ENCODE measurements around the gene NUDT3.
"Not testable (repeated sequence)": the region's sequence is repeated elsewhere in the genome, so short reads cannot be mapped to it uniquely, and the experiment has no call there.

NUDT3 gene

DNA sequence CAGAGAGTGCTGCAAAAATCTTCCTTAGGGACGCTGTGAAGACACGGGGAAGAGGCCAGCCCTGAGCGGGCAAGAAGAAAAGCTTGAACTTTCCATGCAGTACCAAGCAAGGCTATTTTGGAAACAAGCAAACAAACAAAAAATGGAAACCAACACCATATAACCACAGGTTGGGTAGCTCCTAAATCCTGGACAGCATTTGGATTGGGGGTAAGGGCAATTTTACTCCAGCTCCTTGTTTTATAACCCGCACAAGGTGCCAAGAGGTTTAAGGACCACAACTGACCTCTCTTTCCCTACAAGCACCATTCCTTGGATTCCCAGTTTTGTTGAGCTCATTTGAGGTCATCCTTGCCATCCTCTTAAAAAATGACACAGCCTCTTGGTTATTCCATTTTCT lies 112.3 kb downstream of the NUDT3 start:
- no peak for DNase-seq

DNA sequence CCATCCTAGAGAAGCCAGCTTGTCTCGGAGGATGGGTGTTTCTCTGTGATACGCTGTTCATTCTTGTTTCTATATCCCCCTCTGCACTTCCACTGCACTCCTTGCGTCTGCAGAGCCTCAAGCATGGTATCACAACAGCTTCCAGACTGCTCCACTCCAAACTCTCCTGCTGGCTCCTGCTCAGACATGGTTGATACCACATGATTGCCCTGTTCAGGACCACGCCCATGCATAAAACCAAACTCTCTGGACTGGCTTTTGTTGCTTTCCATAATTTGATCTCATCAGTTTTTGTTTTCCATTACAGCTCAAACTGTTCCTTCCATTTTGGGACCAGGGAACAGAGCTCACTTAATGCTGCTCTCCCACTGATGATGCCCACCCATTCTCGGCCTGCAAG lies 113.6 kb downstream of the NUDT3 start:
- DNase-seq, result no peak

DNA sequence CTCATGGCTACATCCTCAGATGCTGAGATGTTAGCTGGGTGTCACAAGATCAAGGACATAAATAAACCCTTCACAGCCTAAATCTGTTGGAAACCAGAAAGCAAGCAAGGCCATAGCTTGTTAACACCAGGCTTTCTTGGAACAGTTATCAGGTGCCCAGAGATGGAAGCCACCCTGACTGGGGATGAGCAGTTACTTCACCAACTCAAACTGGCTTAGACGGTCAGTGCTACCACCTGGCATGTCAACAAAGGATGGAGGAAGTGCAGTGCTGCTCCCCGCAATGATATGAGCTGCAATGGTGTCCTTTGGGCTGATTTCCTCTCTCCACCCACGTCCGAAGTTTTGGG lies 114.7 kb downstream of the NUDT3 start:
- no peak for DNase-seq

DNA sequence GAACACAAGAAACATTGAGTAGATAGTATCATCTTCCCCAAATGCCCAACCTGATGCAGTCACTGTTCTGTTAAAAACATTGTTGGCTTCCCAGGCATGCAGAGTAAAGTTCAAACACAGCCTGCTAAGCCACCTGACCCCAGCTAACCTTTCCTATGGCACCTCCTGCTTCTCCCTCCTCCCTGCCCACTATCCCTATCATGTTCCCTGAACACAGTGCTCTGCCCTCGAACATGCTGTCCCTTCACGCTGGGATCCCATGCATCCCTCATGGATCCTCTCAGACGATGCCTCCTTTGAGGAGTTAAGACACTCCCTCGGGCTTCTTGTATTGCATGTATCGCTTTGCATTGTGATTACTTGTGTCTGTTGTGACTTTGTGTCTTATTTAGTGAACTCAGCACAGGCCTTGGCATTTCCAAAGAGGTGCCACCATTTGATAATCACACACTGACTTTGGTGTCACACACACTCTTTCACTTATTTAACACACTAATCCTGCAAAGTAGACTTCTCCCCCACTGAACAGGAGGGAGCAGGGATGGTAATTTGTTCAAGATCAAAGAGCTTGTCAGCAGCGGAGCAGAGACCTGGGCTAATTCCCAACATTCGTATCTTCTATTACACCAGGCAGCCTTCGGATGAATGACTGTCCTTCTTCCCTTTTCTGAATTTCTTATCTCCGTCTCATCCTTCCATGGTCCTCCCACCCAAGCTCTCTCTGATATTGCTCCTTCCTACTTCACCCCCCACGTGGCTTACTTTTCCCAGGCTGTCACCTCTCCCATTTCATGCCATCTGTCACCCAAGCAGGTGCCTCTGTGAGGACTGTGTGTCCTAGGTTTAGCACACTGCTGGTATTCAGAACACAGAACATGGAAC lies 115.3 kb downstream of the NUDT3 start:
- DNase-seq, result no peak

DNA sequence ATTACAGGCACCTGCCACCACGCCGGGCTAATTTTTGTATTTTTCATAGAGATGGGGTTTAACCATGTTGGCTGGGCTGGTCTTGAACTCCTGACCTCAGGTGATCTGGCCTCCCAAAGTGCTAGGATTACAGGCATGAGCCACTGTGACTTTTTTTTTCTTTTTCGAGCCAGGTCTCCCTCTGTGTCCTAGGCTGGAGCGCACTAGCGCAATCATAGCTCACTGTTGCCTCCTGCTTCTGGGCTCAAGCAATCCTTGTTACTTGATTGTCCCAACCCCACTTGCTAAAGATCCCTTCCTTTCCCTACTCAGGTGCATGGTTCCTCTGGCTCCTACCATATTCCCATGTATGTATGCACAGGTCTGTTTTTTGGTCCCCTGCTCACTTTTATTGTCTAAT lies 116.3 kb downstream of the NUDT3 start:
- DNase-seq, result no peak

DNA sequence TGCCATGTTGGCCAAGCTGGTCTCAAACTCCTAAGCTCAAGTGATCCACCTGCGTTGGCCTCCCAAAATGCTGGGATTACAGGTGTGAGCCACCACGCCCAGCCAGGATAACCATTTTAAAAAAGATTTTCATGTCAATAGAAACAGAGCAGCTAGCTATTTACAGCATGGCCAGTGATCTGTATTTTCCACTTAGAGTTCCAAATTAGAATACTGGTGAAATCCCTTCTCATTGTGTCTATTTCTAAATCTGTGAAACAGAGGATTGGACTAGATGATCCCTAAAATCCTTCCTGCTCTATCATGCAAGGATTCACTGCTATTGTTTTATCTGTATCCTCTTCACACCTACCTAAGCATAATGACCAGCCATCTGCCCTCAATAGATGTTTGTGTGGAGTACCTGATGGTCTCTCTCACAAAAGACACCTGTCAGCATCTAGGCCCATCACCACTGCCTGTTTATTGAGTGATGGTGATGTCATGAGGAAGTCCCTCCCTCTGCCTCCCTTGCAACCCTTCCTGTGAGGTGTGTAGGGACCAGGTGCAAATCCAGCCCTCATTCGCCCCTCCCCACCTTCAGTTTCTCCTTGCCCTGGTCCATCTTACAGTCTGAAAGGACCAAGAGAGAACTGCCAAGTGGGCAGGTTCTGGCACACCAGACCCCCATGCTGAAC lies 117.2 kb downstream of the NUDT3 start:
- DNase-seq, result no peak

DNA sequence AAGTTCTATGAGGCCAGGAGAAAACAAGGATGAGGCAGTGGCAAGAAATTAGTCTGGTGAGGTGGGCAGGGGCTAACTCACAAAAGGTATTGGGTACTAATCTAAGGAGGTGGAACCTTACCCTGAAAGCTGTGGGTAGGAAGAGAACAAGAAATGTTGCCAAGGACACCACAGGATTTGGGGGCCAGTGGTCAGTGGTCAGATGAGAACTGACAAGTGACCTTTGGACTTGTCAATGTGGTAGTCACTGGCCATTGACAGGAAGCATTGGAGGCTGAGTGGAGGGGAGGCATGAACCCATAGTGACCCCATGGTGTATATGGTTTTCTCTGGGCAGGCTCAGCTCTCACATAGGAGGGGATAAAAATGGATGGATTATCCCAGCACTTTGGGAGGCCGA lies 118.3 kb downstream of the NUDT3 start:
- no peak for DNase-seq

DNA sequence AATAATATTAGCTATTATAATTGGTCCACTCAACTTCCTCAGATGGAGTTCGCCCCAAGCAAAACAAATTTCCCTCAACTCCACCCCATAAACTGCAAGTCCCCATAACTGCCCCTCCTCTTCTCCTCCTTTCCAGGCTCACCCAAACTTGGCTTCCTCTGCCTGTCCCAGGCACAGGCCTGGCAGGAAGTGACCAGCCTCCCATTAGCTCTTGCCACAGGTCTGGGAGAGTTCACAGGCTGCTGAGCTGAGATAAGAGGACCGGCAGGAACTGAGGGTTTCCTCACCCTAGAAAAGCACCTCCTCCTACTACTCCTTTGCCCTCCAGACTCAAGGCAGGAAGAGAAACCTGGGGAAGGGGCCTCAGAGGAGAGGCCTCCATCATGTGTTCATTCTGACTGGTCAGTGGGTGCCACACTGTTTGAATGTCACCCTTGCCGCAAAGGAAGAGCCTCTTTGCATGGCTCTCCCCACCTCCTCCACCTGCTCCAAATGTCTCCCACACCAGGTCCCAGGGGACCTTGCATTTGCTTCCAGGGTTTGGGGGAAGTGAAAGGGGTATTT lies 119.1 kb downstream of the NUDT3 start:
- no peak for DNase-seq

DNA sequence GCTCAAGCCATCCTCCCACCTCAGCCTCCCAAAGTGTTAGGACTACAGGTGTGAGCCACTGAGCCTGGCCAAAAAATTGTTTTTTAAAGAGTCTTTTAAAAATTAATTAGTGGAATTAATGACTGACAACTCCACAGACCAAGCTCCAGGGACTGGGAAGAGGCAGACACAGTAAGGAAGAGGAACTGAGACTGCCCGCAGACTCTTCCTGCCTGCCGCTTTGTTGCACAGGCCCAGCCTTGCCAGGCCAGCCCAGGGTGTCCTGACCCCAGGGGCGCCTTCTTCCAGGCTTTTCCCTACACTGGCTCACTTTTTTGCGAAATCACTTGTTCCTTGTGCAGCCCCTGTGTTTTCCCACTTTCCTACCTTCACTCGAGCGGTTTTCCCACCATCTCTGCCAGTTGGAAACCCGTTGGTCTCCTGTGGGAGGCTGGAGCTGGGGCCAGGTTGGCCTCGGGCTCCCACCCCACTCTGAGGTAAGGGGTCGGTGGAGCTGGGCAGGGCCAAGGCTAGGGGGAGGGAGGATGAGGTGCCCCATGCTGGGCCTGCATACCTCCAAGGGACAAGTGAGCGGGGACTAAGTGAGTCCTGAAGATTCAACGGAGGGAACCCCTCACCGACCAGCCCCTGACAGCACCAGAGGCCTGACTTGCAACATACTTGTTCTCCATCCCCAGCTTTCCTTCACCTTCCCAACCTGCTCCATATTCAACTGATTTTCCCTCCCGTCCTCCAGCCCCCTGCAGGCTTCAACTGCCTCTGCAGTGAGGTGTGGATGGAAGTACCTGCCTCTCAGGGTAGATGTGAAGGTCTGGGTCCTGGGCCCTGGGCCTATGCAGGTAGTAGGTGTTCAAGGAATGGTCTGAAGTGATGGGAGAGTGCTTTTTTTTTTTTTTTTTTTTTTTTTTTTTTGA lies 120.2 kb downstream of the NUDT3 start:
- DNase-seq, result no peak

DNA sequence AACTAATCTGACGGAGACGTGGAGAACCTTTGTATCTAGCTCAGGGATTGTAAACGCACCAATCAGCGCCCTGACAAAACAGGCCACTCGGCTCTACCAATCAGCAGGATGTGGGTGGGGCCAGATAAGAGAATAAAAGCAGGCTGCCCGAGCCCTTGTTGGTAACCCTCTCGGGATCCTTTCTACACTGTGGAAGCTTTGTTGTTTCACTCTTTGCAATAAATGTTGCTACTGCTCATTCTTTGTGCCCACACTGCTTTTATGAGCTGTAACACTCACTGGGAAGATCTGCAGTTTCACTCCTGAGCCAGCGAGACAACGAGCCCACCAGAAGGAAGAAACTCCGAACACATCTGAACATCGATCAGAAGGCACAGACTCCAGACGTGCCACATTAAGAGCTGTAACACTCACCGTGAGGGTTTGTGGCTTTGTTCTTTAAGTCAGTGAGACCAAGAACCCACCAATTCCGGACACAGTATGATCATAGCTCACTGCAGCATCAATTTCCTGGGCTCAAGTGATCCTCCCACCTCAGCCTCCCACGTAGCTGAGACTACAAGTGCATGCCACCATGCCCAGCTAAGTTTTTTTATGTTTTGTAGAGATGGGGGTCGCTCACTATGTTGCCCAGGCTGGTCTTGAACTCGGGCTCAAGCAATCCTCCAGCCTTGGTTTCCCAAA lies 122.7 kb downstream of the NUDT3 start:
- DNase-seq, result not testable (repeated sequence)

DNA sequence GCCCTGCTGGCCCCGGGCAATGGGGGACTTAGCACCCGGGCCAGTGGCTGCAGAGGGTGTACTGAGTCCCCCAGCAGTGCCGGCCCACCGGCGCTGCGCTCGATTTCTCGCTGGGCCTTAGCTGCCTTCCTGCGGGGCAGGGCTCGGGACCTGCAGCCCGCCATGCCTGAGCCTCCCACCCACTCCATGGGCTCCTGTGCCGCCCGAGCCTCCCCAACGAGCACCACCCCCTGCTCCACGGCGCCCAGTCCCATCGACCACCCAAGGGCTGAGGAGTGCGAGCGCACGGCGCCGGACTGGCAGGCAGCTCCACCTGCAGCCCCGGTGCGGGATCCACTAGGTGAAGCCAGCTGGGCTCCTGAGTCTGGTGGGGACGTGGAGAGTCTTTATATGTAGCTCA lies 123.3 kb downstream of the NUDT3 start:
- DNase-seq, result not testable (repeated sequence)

DNA sequence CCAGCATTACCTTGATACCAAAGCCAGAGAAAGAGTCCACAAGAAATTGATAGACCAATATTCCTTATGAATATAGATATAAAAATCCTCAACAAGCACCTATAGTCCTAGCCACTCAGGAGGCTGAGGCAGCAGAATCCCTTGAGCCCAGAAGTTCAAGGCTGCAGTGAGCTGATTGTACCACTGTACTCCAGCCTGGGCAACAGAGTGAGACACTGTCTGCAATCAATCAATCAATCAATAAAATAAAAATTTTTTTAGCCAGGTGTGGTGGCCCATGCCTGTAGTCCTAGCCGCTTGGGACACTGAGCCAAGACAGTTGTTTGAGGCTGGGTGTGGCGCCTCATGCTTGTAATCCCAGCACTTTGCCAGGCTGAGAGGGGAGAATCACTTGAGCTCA lies 124.7 kb downstream of the NUDT3 start:
- DNase-seq, result no peak

DNA sequence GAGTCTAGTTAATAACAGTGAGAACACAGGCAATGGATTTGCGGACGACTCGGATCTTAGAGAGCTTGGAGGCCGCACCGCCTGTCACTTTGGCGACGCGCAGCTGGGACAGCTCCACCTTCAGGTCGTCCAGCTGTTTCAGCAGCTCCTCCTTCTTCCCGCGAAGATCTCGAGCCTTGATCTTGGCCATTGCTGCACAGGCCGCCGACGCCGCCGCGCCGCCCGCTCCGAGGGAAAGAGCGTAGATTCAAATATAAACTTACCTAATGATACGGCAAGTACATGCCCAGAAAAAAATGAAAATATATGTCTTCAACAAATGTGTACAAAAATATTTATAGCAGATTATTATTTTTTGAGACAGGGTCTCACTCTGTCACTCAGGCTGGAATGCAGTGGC lies 129.0 kb downstream of the NUDT3 start:
- DNase-seq, result not testable (repeated sequence)

DNA sequence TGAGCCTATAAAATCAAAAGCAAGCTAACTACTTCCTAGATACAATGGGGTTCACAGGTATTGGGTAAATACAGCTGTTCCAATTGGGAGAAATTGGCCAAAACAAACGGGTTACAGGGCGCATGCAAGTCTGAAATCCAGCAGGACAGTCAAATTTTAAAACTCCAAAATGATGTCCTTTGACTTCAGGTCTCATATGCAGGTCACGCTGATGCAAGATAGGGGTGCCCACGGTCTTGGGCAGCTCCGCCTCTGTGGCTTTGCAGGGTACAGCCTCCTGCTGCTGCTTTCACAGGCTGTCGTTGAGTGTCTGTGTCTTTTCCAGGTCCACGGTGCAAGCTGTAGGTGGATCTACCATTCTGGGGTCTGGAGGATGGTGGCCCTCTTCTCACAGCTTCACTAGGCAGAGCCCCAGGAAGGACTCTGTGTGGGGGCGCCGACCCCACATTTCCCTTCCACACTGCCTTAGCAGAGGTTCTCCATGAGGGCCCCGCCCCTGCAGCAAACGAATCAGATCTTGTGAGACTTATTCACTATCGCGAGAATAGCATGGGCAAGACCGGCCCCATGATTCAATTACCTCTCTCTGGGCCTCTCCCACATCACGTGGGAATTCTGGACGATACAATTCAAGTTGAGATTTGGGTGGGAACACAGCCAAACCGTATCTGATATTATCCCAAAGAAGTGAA lies 131.7 kb downstream of the NUDT3 start:
- no peak for DNase-seq

DNA sequence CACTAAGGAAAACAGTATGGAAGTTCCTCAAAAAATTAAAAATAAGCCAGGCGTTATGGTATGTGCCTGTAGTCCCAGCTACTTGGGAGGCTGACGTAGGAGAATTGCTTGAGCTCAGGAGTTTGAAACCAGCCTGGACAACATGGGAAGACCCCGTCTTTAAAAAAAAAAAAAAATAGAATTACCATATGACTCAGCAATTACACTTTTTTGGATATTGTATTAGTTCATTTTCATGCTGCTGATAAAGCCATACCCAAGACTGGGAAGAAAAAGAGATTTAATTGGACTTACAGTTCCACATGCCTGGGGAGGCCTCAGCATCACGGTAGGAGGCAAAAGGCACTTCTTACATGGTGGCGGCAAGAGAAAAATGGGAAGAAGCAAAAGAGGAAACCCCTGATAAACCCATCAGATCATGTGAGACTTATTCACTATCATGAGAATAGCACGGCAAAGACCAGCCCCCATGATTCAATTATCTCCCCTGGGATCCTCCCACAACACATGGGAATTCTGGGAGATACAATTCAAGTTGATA lies 132.9 kb downstream of the NUDT3 start:
- no peak for DNase-seq

DNA sequence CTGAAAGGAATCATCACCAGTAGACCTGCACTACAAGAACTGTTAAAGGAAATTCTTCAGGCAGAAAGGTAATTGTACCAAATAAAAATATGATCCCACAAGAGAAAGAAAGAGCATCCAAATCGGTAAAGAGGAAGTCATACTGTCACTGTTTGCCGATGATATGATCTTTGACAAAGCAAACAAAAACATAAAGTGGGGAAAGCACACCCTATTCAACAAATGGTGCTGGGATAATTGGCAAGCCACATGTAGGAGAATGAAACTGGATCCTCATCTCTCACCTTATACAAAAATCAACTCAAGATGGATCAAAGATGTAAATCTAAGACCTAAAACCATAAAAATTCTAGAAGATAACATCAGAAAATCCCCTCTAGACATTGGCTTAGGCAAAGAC lies 140.1 kb downstream of the NUDT3 start:
- not testable (repeated sequence) for DNase-seq

DNA sequence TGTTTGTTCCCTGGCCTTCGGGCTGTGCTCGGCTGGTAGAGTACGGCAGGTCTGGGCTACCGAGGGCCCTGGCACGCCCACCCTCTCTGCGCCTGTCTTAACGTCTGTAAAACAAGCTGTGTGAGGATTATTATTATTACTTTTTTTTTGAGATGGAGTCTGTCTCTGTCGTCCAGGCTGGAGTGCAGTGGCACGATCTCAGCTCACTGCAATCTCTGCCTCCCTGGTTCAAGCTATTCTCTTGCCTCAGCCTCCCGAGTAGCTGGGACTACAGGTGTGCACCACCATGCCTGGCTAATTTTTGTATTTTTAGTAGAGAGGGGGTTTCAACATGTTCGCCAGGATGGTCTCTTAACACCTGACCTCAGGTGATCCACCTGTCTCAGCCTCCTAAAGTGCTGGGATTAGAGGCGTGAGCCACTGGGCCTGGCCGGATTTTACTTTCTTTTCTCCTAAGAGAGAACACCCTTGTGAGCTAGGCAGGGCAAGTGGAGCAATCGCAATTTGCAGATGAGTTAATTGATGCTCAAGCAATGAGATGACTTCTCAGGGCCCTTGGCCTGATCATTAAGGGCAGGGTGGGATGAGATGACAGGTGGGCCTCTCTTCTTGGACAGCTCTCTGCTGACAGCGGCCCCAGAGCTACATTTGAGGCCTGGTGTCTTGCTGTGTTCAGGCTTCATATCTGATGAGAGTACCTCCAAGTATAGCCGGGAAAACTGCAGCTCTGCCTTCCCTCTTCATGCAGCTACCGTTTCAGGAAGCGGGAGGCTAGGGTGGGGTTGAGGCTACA lies 142.8 kb downstream of the NUDT3 start:
- no peak for DNase-seq

DNA sequence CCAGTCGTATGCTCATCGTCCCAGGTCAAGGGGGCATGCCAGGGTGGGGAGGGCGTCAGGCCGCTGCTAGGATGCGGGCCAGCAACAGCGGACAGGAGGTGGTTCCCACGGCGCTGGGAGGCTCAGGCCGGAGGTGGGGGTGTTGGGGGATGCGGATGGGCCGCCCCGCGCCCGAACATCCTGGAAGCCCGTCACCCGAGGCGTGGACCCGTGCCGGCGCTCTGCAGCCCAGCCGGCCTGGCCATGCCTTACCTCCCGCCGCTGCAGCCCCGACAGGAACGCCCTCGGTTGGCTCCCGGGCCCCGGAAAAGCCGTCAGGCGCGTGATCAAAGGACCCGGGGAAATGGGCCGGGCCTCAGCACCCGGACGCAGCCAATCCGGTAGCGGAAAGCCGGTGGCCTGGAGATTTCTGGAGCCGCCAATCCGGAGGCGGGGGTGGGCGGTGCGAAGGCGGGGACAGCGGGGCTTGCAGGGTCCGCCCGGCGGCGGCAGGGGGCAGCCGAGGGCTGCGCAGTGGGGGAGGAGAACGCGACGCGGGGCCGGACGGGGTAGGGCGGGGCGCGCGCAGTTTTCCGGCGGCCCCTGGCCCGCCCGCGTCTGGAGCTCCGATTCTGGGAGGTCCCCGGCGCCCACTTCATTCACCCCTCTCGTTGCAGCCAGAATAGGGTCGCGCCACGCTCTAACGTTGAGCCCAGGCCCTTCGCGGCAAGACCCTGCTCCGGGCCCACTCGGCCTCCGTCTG lies 143.6 kb downstream of the NUDT3 start, which contains the start of gene SMIM29:
SMIM29 (minus strand) TSS at position 280 of the 742 bp plus-strand sequence. CDS start 1,215 bp downstream, outside the sequence.
- DNase-seq, result peak; percentile 97

DNA sequence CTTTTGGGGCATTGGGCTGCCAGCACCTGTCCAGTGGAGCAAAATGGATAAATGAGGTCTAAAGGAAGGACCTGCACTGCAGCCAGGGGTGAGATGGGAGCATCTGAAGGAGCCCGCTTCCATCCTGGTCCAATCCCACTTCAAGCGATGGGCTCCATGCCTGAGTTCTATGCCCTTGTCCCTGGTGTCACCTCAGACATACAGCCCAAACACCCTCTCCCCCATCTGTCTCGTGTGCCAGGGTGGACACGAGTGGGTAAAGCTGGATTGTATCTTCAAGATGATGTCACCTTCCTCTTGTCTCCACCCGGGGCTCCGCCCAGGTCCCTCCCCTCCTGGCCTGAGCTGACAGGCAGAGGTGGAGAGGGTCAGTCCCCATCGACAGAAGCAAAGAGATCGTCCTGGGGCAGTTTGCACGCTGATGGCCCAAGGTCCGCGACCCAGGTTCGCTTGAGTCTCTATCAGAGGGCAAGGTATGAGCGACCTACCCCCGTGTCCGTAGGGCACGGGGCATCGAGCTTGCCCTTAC lies 144.2 kb downstream of the NUDT3 start:
- no peak for DNase-seq

Measured in activated T-cell treated with anti-CD3 and anti-CD28 coated beads for 4 hours (primary cell).